Measurements from ENCODE around the gene TTC7B. TPM values are rescaled to one million over a fixed set of nuclear protein-coding genes. Genes with fewer than 3 reads are reported as not detected.

TTC7B gene
- total RNA-seq, 2 donors from 2014 or later: 5.2 to 10.2 TPM

GRCh38 chr14:90804292-90805083, 11.7 kb downstream of the TTC7B start:
- Mint-ChIP-seq H3K36me3 (ENCODE audit: low read depth) (no peaks in the 10 kb centered on the region), H3K9me3 (no peaks in the 10 kb centered on the region), H3K4me3 (no peak overlapping the region), H3K27me3 (no peaks in the 10 kb centered on the region), H3K27ac (no peak overlapping the region), H3K4me1 (peaks cover 5% of the 10 kb centered on the region)
- ATAC-seq (replicated peaks): no peak

GRCh38 chr14:90803249-90803648, 13.0 kb downstream of the TTC7B start:
- no peaks in the 10 kb centered on the region for H3K27me3 Mint-ChIP-seq
- no peak for ATAC-seq (replicated peaks)
- no peaks in the 10 kb centered on the region for H3K36me3 Mint-ChIP-seq (ENCODE audit: low read depth)
- H3K27ac Mint-ChIP-seq: no peak overlapping the region
- peaks cover 5% of the 10 kb centered on the region for H3K4me1 Mint-ChIP-seq
- H3K4me3 Mint-ChIP-seq: no peak overlapping the region
- H3K9me3 Mint-ChIP-seq: no peaks in the 10 kb centered on the region

- Mint-ChIP-seq H3K36me3 (ENCODE audit: low read depth) (no peaks in the 10 kb centered on the region), H3K9me3 (no peaks in the 10 kb centered on the region), H3K27me3 (no peaks in the 10 kb centered on the region), H3K4me3 (no peak overlapping the region), H3K4me1 (peaks cover 5% of the 10 kb centered on the region), H3K27ac (no peak overlapping the region)
- ATAC-seq (replicated peaks): no peak
Observed at GRCh38 chr14:90799420-90799819, 16.8 kb downstream of the TTC7B start.

- no peaks in the 10 kb centered on the region for H3K9me3 Mint-ChIP-seq
- no peak overlapping the region for H3K4me3 Mint-ChIP-seq
- H3K27me3 Mint-ChIP-seq: no peaks in the 10 kb centered on the region
- H3K36me3 Mint-ChIP-seq (ENCODE audit: low read depth): no peaks in the 10 kb centered on the region
- H3K4me1 Mint-ChIP-seq: peaks cover 5% of the 10 kb centered on the region
- no peak for ATAC-seq (replicated peaks)
- no peak overlapping the region for H3K27ac Mint-ChIP-seq
Observed at GRCh38 chr14:90797919-90798318, 18.3 kb downstream of the TTC7B start.

GRCh38 chr14:90797451-90797850, 18.8 kb downstream of the TTC7B start:
- ATAC-seq (replicated peaks): no peak
- Mint-ChIP-seq H3K27me3 (no peaks in the 10 kb centered on the region), H3K4me1 (peaks cover 5% of the 10 kb centered on the region), H3K27ac (no peak overlapping the region), H3K4me3 (no peak overlapping the region), H3K36me3 (ENCODE audit: low read depth) (no peaks in the 10 kb centered on the region), H3K9me3 (no peaks in the 10 kb centered on the region)

- no peak for ATAC-seq (replicated peaks)
- no peaks in the 10 kb centered on the region for H3K36me3 Mint-ChIP-seq (ENCODE audit: low read depth)
Observed at GRCh38 chr14:90796329-90796728, 19.9 kb downstream of the TTC7B start.

GRCh38 chr14:90795744-90796143, 20.5 kb downstream of the TTC7B start:
- no peak for ATAC-seq (replicated peaks)
- Mint-ChIP-seq H3K27me3 (no peaks in the 10 kb centered on the region), H3K9me3 (no peaks in the 10 kb centered on the region), H3K4me3 (no peak overlapping the region), H3K36me3 (ENCODE audit: low read depth) (no peaks in the 10 kb centered on the region), H3K4me1 (no peaks in the 10 kb centered on the region), H3K27ac (no peak overlapping the region)

More at GRCh38 chr14:90796329-90796728, 19.9 kb downstream of the TTC7B start:
- no peaks in the 10 kb centered on the region for H3K9me3 Mint-ChIP-seq
- peaks cover 3% of the 10 kb centered on the region for H3K4me1 Mint-ChIP-seq
- no peak overlapping the region for H3K27ac Mint-ChIP-seq
- H3K4me3 Mint-ChIP-seq: no peak overlapping the region
- H3K27me3 Mint-ChIP-seq: no peaks in the 10 kb centered on the region

GRCh38 chr14:90791486-90791885, 24.7 kb downstream of the TTC7B start:
- Mint-ChIP-seq H3K36me3 (ENCODE audit: low read depth) (no peaks in the 10 kb centered on the region), H3K27ac (no peak overlapping the region), H3K9me3 (no peaks in the 10 kb centered on the region), H3K4me1 (no peaks in the 10 kb centered on the region), H3K27me3 (no peaks in the 10 kb centered on the region), H3K4me3 (no peak overlapping the region)
- no peak for ATAC-seq (replicated peaks)

GRCh38 chr14:90788031-90788430, 28.2 kb downstream of the TTC7B start:
- Mint-ChIP-seq H3K4me1 (no peaks in the 10 kb centered on the region), H3K4me3 (no peak overlapping the region), H3K27ac (no peak overlapping the region), H3K9me3 (no peaks in the 10 kb centered on the region), H3K27me3 (no peaks in the 10 kb centered on the region), H3K36me3 (ENCODE audit: low read depth) (no peaks in the 10 kb centered on the region)
- ATAC-seq (replicated peaks): no peak

GRCh38 chr14:90785876-90786450, 30.3 kb downstream of the TTC7B start:
- Mint-ChIP-seq H3K36me3 (ENCODE audit: low read depth) (no peaks in the 10 kb centered on the region), H3K27me3 (no peaks in the 10 kb centered on the region), H3K4me1 (no peaks in the 10 kb centered on the region), H3K9me3 (no peaks in the 10 kb centered on the region), H3K27ac (no peak overlapping the region), H3K4me3 (no peak overlapping the region)
- ATAC-seq (replicated peaks): no peak

GRCh38 chr14:90785471-90785870, 30.8 kb downstream of the TTC7B start:
- H3K27ac Mint-ChIP-seq: no peak overlapping the region
- H3K36me3 Mint-ChIP-seq (ENCODE audit: low read depth): no peaks in the 10 kb centered on the region
- H3K27me3 Mint-ChIP-seq: no peaks in the 10 kb centered on the region
- no peak overlapping the region for H3K4me3 Mint-ChIP-seq
- no peak for ATAC-seq (replicated peaks)
- no peaks in the 10 kb centered on the region for H3K4me1 Mint-ChIP-seq
- H3K9me3 Mint-ChIP-seq: no peaks in the 10 kb centered on the region

- H3K27ac Mint-ChIP-seq: no peak overlapping the region
- no peaks in the 10 kb centered on the region for H3K4me1 Mint-ChIP-seq
- H3K36me3 Mint-ChIP-seq (ENCODE audit: low read depth): no peaks in the 10 kb centered on the region
- no peak overlapping the region for H3K4me3 Mint-ChIP-seq
- ATAC-seq (replicated peaks): no peak
- no peaks in the 10 kb centered on the region for H3K27me3 Mint-ChIP-seq
- H3K9me3 Mint-ChIP-seq: no peaks in the 10 kb centered on the region
Observed at GRCh38 chr14:90784621-90785270, 31.5 kb downstream of the TTC7B start.

GRCh38 chr14:90783344-90783743, 32.9 kb downstream of the TTC7B start:
- Mint-ChIP-seq H3K27me3 (no peaks in the 10 kb centered on the region), H3K27ac (no peak overlapping the region), H3K36me3 (ENCODE audit: low read depth) (no peaks in the 10 kb centered on the region), H3K4me3 (no peak overlapping the region), H3K4me1 (no peaks in the 10 kb centered on the region), H3K9me3 (no peaks in the 10 kb centered on the region)
- ATAC-seq (replicated peaks): no peak

GRCh38 chr14:90782892-90783291, 33.3 kb downstream of the TTC7B start:
- H3K36me3 Mint-ChIP-seq (ENCODE audit: low read depth): no peaks in the 10 kb centered on the region

GRCh38 chr14:90781876-90782275, 34.4 kb downstream of the TTC7B start:
- no peak for ATAC-seq (replicated peaks)
- Mint-ChIP-seq H3K9me3 (no peaks in the 10 kb centered on the region), H3K4me3 (no peak overlapping the region)

More at GRCh38 chr14:90782892-90783291, 33.3 kb downstream of the TTC7B start:
- Mint-ChIP-seq H3K9me3 (no peaks in the 10 kb centered on the region), H3K4me1 (no peaks in the 10 kb centered on the region), H3K27ac (no peak overlapping the region), H3K4me3 (no peak overlapping the region), H3K27me3 (no peaks in the 10 kb centered on the region)
- ATAC-seq (replicated peaks): no peak

More at GRCh38 chr14:90781876-90782275, 34.4 kb downstream of the TTC7B start:
- H3K4me1 Mint-ChIP-seq: no peaks in the 10 kb centered on the region
- no peak overlapping the region for H3K27ac Mint-ChIP-seq
- no peaks in the 10 kb centered on the region for H3K27me3 Mint-ChIP-seq
- H3K36me3 Mint-ChIP-seq (ENCODE audit: low read depth): no peaks in the 10 kb centered on the region

Measured in activated T-helper 17 cell treated with anti-CD3 and anti-CD28 coated beads, Interleukin-2, amount 50 U/mL, for 72 hours (primary cell).